ENCODE results near the gene FHAD1.

Gene FHAD1

GRCh38 chr1:15444468-15445389, 197.7 kb downstream of the FHAD1 start:
- DNase-seq, result no peak

GRCh38 chr1:15445390-15446122, 198.5 kb downstream of the FHAD1 start:
- no peak for DNase-seq

GRCh38 chr1:15446212-15446611, 199.2 kb downstream of the FHAD1 start:
- no peak for DNase-seq

Data from fibroblast of upper back skin (primary cell).